ENCODE results near the gene IQCK.

DNA sequence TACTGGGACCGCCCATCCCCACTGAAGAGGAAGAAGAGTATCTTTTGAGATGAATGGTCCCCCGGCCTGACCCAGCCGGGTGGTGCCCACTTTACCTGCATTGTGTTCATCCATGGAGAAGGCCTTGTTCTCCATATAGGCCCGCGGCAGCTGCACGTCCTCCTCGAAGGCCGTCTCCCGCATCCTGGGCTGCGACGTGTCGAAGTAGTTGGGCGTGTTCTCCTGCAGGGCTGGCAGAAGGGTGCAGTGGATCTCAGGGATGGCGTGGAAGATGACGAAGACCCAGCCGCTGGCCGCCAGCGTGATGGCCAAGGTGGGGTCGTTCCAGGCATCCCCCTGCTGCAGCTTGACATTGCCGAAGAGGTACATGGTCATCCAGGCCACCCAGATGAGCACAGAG is 153.7 kb downstream of the IQCK start:
- TF ChIP-seq, protein P1, sequence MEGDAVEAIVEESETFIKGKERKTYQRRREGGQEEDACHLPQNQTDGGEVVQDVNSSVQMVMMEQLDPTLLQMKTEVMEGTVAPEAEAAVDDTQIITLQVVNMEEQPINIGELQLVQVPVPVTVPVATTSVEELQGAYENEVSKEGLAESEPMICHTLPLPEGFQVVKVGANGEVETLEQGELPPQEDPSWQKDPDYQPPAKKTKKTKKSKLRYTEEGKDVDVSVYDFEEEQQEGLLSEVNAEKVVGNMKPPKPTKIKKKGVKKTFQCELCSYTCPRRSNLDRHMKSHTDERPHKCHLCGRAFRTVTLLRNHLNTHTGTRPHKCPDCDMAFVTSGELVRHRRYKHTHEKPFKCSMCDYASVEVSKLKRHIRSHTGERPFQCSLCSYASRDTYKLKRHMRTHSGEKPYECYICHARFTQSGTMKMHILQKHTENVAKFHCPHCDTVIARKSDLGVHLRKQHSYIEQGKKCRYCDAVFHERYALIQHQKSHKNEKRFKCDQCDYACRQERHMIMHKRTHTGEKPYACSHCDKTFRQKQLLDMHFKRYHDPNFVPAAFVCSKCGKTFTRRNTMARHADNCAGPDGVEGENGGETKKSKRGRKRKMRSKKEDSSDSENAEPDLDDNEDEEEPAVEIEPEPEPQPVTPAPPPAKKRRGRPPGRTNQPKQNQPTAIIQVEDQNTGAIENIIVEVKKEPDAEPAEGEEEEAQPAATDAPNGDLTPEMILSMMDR (IDR thresholded peaks at IDR 0.05): no peak
- no peak for TF ChIP-seq POLR2A (IDR thresholded peaks at IDR 0.05)

Measured in heart left ventricle (tissue), 13 donors.